Choroid plexus epithelial cell (primary cell): Measurements from ENCODE around the gene ZNF10.
A peak's percentile ranks its signal among the peaks of the same experiment; 100 is the strongest.

ENCODE experiments used
- DNase-seq: peaks from one replicate; pipeline ENCODE4 v3.0.0-alpha.2; 2010; ENCODE audit warnings: low read depth
- H3K4me3 ChIP-seq: 2 replicates; pipeline ENCODE4 v1.5.1; 2011; ENCODE audit warnings: low read depth, mild to moderate bottlenecking, control low read depth, low read length, moderate library complexity
- CTCF ChIP-seq: conservative IDR thresholded peaks from 2 replicates; pipeline ENCODE4 v1.5.1; 2011; ENCODE audit warnings: low read depth, mild to moderate bottlenecking, control low read depth, inconsistent platforms, low read length, moderate library complexity

Gene ZNF10

DNA sequence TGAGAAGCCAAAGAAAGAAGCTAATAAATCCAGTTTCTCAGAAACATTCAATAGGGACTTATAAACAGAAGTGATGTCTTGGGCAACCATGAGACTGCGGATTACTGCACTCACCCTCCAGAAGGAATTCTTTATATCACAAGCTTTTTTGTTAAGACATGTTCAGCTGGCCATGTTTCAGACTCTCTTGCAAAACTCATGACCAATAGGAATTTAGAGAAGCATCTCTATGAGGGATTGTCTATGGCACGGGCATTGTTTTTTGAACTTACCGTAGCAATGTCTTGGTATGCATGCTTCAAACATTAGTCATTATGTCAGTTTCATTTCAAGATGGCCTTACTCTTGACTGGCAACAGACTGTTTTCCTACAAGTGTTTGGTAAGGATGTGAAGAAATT is 35.3 kb downstream of the ZNF10 start:
- no peak overlapping the region for H3K4me3 ChIP-seq
- no peak for DNase-seq

DNA sequence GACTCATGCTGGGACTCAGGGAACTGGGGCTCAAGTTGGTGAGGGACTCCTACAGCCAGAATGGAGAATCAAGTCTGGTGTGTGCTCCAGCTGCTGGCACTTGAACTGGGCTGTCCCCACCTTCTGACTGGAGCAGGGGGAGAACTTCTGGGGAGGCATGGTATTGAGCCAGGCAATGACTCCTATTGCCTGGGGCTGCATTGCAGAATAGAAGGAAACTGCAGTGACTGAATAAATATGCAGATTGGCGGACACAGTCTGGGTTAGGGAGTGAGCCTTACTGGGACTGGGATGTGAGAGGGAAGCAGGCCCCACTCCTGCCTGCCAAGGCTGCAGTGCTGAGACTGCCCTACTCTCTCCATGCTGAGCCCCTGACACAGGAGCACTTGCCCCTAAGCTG is 42.1 kb downstream of the ZNF10 start:
- H3K4me3 ChIP-seq: no peak overlapping the region
- no peak for DNase-seq
- no peak for TF ChIP-seq CTCF

More for the DNA sequence above, 35.3 kb downstream of the ZNF10 start:
- TF ChIP-seq CTCF: no peak

- no peak overlapping the region for H3K4me3 ChIP-seq
- DNase-seq: no peak
- no peak for TF ChIP-seq CTCF
Observed at GRCh38 chr12:133174901-133175300, 44.5 kb downstream of the ZNF10 start.

GRCh38 chr12:133180669-133181068 is 50.2 kb downstream of the ZNF10 start:
- DNase-seq: no peak
- TF ChIP-seq CTCF: no peak
- H3K4me3 ChIP-seq: no peak overlapping the region

- TF ChIP-seq CTCF: peak; percentile 83
- peak; percentile 96 for DNase-seq
- H3K4me3 ChIP-seq: peak within 1 kb of the TSS; percentile 96
Observed at GRCh38 chr12:133181238-133181959, 51.0 kb downstream of the ZNF10 start, which contains the start of gene ZNF268. Gene ZNF268, plus strand, starts transcription at chr12:133181495. Its CDS starts 503 bp downstream, at chr12:133181998.

- DNase-seq: no peak
- no peak for TF ChIP-seq CTCF
- no peak overlapping the region for H3K4me3 ChIP-seq
Observed at GRCh38 chr12:133190176-133190575, 59.7 kb downstream of the ZNF10 start.

- TF ChIP-seq CTCF: no peak
- H3K4me3 ChIP-seq: no peak overlapping the region
- no peak for DNase-seq
Observed at GRCh38 chr12:133192847-133193246, 62.4 kb downstream of the ZNF10 start.
